Left renal pelvis (tissue), 4 donors: ENCODE results near the gene SMOC2. TPM values are rescaled to one million over a fixed set of nuclear protein-coding genes. Genes with fewer than 3 reads are reported as not detected.
A peak's percentile ranks its signal among the peaks of the same experiment; 100 is the strongest.
"Not testable (repeated sequence)": the region's sequence is repeated elsewhere in the genome, so short reads cannot be mapped to it uniquely, and the experiment has no call there.

ENCODE experiments used
- DNase-seq, 4 donors: peaks; one replicate each; pipeline ENCODE4 v3.0.0-alpha.2; 2013; ENCODE audit warnings: low read depth in 4 of 4, low spot score in 3 of 4
- polyA plus RNA-seq, 4 donors: library from polyadenylated mRNA; unstranded; fragments of 120-200 nt; gene quantifications; one replicate each; pipeline ENCODE4 v1.2.1, GENCODE V29; 2013; ENCODE audit not compliant: insufficient read length in 4 of 4

Gene SMOC2
- polyA plus RNA-seq, 4 donors = 19.7 to 420 (median 40.8) TPM

DNA sequence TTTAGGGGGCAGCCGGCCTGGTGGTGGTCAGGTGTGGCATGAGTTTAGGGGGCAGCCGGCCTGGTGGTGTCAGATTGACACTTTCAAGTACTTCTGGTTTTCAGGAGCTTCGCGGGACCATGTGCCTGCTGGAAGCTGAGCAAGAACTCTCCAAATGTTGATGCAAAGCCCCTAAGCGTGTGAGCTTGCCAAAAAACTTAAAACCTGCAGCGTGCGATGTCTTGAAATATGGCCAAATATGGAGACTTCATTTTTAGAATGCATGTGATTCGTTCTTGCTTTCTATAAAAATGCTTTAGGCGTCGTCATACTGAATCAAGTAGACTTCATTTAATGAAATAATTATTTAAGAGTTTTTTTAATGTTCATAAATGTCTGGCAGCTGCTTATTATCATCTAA lies 149.4 kb downstream of the SMOC2 start:
- DNase-seq = no peak

DNA sequence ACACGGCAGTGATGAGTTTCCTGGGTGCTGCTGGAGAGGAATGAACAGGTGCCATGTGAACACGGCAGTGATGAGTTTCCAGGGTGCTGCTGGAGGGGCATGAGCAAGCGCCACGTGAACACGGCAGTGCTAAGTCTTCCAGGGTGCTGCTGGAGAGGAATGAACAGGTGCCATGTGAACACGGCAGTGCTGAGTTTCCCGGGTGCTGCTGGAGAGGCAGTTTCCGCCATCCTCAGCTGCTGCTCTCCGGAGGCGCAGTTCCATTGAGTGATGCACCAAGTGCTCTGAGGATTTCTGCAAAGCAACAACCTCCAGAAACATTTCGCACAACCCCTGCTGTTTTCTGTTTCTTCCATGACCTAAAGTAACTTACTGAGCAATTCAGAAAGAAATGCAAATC lies 155.4 kb downstream of the SMOC2 start:
- DNase-seq = no peak

DNA sequence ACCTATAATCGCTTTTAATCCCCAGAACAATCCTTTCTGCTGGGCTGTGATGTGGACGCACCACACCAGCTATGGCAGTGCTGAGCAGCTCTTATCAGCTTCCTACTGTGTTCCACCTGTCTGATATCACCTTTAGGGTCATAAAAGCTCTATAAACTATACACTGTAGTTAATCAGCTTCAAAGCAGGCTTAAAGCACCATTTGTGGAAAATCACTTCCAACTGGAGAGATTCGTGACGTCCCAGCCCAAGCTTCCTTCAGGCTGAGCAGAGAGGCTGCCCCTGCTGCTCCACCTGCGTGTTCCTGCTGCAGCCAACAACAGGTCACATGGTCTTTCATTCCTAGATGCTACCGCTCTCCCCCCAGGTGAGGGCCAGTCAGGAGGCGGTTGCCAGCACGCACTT lies 156.5 kb downstream of the SMOC2 start:
- DNase-seq = no peak

DNA sequence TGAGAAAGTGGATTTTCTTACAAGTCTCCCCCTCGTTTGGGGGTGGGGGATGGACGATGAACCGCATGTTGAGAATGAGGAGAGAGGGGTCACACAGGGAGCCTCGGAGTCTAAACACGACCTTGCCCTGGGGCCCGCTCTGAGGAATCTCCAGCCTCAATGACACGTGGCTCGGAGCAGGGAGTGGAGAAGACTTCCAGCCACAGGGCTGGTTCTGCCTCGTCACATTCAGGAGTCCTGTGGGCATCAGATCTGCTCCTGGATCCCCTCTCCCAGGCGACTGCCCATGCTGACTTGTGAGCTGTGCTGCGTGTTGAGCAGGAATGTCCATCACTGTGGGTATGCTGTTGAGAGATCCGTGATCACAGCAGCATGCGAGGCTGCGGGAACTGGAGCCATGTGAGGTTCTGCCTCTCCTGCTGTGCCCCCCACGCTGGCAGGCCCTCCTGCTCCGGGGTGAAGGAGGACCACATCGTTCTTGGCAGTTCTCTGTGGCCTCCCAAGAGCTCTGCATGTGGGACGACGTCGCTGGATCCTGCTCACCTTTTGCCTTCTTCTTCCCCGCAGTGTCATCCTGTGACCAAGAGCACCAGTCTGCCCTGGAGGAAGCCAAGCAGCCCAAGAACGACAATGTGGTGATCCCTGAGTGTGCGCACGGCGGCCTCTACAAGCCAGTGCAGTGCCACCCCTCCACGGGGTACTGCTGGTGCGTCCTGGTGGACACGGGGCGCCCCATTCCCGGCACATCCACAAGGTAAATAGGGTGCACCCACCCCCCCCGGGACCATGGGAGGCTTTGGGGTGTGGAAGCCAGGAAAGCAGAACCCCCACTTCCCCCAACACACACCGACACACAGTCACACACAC lies 157.5 kb downstream of the SMOC2 start:
- DNase-seq = no peak

DNA sequence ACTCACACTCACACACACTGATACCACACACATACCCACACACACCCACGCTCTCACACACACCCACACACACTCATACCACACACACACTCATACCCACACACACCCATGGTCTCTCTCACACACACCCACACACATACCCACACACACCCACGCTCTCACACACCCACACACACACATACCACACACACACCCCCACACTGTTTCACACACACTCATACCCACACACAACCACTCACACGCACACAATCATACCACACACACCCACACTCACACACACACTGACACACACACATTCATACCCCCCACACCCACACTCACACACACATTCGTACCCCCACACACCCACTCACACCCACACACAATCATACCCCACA lies 158.1 kb downstream of the SMOC2 start:
- DNase-seq = no peak

DNA sequence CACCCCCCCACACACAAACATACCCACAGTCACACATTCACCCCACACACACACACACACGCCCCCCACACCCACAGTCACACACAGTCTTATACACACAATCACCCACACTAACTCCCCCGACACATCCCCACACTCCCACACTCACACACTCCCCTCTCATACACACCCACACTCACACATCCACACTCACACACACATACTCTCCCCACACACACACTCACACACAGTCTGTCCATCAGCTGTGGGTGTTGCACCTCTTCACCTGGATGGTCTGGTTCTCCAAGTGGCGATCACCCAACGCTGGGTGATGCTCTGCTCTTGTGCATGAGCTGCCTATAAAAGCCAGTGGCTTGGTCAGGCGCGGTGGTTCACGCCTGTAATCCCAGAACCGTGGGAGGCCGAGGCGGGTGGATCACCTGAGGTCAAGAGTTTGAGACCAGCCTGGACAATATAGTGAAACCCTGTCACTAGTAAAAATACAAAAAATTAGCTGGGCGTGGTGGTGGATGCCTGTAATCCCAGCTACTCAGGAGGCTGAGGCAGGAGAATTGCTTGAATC lies 158.9 kb downstream of the SMOC2 start:
- no peak for DNase-seq

DNA sequence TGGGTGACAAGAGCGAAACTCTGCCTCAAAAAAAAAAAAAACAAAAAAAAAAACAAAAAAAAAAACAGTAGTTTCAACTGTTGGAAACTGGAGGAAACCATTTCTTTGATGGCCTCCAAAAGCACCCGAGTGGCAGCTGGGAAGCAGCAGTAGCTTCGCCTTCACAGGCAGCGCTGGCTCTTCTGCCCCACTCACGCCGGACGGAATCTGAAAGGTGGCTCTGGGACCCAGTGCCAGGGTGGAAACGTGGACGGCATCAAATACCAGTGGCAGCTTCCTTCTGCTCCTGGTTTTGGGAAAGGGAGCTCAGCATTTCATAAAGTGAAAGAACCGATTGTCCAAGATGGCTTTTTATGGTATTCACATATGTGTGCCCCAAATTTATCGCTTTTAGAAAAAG lies 159.4 kb downstream of the SMOC2 start:
- DNase-seq = no peak

DNA sequence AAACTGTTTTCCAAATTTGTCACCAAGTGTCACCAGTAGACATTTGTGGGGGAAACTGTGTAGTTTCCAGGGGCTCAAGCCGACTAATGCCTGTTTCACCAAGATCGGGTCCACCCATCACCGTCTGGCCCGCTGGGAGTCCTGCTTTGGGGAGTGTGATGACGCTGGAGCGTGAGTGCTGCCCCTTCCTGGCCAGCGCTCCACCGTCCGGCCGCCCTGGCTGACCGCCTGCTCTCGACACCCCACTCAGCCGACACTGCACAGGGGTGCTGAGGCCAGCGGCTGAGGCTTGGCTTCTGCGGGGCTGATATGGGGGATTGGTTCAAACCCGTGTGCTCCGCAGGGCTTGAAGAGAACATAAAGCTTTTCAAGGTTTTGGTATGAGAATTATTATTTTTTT lies 160.1 kb downstream of the SMOC2 start:
- no peak for DNase-seq

DNA sequence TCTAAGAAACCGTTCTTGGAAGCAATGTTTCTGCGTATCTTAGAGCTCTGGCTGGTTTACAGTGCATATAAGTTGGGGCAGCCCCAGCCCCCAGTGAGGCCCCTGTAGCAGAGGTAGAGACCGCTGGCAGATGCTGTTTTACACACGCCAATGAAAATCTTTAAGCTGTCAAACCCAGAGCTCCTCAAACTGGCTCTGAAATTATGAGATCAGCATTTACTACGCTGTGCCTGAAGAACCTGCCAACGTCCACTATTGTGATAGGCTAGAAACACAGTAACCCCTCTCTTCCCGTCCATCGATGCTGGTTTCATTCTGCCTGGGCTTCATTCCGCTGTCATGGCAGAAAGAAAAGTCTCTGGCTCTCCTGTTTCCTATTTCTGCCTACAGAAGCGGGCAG lies 160.6 kb downstream of the SMOC2 start:
- DNase-seq = no peak

DNA sequence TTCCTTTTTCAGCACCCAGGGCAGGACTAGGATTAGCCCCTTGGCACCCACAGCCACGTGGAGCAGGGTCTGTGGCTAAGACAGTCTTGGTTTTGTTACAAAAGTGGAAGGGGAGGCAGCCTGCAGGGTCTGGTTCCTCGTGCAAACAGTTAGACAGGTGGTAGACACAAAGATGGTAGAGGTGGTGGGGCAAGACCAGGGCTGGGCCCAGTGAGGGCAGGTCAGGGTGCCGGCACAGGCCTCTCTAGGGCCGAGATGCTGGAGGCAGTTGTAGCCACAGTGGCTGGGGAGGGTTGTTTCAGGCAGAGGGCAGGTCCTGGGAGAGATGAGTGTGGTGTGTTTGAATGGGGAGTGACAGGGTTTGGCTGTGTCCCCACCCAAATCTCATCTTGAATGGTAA lies 161.6 kb downstream of the SMOC2 start:
- no peak for DNase-seq

DNA sequence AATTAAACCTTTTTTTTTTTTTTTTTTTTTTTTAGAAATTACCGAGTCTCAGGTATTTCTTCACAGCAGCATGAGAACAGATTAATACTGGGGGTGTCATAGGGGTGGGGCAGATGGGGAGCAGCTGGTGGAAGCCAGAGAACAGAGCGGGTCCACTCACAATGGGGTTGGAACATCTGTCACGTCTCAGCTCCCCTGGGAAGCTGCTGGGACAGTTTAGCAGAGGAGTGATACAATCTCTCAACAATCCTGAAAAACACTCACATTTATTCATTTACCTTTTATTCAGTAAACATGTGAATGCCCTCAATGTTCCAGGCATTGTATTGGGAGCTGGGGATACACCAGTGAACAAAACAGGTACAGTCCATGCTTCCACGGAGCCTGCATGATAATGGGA lies 162.2 kb downstream of the SMOC2 start:
- DNase-seq = no peak

DNA sequence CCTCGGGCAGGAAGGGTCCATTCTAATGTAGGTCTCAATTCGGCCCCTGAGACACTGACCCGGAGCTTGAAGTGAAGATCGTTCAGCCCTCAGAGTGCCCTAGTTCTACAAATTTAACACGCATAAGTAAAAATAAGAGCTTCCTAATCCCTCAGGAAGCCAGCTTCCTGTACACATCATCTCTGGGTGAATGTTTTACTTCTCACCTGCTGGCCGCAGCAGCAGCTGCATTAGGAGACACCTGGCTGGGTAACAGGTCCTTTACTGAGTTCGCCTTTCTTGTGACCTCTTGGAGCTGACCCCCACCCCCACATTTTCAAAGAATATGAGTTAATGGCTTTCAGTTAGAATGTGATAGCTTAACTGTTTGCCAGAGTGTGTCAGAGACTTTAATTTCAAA lies 165.0 kb downstream of the SMOC2 start:
- DNase-seq = no peak

DNA sequence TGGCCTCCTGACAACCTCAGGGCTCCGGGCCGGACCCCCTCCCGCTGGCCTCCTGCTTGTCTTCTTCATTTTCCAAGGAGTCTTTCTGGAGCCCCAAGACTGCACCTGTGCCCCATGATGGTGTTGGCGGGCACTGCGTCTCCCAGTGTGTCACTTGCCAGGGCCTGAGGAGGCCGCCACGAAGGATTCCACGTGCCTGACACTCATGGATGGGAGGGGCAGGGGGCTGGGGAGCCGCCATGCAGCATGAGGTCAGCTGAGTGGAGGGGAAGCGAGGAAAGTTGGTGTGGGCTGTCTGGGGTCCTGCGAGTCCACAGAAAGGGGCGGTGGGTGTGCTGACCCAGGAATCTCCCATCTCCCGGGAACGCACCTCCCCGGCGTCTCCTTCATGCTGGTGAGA lies 165.7 kb downstream of the SMOC2 start:
- no peak for DNase-seq

DNA sequence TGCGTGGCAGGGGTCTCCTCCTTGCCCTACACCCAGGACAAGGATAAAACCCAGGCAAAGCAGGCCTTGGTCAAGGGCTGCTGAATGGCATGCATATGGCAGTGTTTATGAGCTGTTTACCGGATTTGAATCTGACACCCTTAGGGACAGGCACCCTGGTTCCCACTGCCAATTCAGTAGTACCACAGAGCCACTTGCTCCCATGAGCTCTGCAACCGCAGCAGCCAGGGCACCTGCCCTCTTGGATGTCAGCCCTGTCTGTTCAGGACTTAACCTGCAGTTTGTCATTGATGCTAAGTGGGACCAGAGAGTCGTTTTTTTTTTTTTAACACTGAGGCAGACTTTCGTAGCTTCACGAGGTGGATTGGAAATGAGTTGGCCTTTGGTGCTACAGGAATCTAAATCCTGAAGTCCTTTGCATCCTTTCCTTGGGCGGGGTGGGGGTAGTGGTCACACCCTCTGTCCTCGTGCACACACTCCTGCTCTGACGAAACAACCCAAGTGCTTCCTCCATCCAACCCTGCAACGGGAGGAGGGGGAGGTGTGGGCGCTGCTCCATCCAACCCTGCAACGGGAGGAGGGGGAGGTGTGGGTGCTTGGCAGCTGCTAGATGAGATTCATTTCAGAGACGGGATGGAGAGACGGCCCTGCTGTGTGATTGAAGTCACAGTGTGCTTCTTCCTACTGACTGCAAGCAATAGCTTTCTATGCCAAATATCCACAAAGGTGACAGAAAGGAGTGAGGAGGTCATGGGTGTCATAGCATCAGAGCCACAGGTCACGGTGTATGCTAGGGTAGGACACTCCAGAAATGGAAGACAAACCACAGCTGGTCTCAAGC lies 166.5 kb downstream of the SMOC2 start:
- peak in 3 of 4 donors; percentile 48 to 75 (median 59) for DNase-seq

DNA sequence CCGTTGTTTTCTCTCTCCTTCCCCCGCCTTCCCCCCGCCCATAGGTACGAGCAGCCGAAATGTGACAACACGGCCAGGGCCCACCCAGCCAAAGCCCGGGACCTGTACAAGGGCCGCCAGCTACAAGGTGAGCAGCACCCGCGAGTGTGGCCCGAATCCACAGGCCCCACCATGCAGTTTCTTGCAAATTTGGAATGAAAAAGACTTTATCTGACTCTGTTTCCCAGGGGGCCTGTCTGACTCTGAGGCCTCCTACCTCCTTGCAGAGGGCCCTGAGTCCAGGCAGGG lies 167.1 kb downstream of the SMOC2 start:
- DNase-seq = no peak

DNA sequence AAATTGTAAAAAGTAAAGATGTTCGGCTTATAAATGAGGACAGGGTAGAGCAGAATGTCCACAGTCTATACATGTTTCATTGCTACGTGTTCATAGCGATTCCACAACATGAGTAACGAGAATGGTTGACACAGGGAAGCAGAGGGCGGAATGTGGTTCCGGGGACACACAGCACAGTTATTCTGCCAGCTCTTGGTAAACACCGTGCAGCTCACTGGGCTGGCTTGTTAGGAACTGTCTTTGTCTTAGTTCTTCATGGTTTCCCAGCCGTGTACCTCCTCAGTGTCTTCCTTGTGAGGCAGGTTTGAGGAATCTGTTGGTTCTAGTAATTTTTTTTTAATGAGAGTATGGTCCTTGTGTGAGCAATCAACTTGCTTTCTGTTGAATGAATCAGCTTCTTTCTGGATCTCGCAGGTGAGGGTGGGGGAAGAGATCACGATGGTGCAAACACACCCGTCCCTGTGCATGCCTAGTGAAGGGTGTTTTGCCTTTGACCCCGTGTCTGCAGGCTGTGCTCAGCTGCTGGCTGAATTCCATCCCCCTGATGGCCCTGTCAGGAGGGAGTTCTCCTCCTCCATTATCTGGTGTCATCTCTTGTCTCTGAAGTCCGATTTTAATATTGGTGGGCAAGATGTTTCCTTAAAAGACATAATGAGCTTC lies 168.2 kb downstream of the SMOC2 start:
- DNase-seq = no peak

DNA sequence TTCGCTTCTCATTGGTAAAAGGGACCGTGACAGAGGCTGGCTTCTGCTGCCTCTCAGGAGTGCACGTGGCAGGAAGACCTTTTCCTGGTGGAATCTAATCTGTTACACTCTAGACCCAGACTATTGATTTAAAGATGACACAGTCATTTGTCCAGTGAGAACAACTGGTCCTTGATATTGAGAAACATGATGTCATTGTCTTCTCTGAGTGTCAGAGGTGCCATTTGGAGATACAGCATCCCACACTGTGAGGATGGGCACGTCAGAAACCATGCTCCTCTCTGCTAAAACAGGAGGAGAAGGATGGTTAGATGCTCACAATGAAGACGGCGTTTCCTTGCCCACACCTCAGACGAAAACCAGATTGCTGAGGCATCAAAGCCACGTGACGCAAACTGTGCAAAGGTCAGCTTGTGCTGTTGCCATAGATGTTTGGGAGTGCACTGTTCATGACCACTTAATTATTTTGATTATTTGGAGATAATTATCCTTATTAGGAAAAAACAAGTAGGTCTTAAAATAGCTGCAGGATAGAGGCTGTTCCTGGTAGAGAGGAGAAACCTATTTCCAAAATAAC lies 169.0 kb downstream of the SMOC2 start:
- DNase-seq = no peak

DNA sequence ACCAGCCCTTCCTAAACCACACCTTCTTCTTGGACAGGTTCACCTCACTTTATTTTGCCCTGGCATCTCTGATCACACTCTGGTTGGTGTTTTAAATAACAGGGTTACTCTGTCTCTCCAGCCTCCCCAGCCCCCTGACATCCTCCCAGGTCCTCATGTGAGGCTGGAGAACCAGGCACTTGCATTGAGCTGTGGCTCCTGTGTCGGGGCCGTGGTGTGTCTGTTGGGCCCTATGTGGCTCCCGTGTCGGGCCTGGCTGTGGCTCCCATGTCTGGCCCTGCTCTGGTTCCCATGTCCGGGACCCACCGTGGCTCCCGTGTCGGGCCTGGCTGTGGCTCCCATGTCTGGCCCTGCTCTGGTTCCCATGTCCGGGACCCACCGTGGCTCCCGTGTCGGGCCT lies 170.0 kb downstream of the SMOC2 start:
- DNase-seq = not testable (repeated sequence)

DNA sequence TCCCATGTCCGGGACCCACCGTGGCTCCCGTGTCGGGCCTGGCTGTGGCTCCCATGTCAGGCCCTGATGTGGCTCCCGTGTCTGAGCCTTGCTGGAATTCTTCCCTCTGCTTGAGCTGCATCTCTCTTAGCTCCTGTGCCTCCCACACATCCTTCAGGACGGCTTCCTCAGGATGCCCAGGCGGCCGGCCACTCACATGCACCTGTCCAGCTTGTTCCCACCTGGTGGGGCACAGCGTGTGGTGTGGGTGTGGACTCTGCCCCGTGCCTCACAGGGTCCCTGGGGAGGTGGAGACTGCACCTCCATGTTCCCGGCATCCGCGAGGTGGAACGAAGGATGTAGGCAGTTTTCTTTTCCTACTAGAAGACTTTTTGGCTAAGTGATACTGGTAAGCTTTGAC lies 170.7 kb downstream of the SMOC2 start:
- DNase-seq = no peak

DNA sequence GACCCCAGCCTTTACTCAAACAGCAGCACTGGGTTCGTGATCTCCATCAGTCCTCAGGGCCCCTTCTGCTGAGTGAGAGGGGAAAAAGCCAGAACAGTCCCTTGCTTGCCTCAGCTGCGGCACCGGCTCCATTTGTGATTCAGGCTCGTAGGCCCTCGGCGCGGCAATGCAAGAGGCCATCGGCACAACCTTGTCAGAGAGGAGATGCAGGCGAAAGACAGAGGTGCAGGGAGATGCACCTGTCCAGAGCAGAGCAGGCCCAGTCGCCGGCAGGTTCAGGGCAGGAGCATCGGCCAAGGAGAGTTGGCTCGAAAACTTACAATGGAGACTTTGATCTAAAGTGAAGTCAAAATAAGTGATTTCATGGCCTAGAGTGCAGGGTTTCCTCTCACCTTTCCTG lies 171.6 kb downstream of the SMOC2 start:
- no peak for DNase-seq

DNA sequence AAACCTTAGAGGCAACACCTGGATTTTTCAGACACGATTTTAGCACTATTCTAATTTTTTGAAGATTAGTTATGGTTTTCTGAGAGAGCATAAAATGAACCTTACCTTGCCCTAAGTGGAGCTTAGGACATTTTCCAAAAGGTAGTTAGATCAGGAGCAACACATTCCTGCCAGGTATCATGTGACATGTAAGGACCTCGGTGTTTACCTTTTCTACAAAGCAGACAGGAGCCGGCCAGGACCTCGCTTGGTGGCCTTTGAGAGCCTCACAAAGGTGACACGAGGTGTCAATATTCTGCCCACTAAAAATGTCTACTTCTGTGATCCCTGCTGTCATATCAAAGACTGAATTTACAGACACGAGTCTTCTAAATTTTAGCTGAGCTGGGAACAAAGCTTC lies 174.9 kb downstream of the SMOC2 start:
- DNase-seq = no peak
